MV-4-11 (cell line): ENCODE data around the gene CCNA1.

Experiments used
- DNase-seq: peaks from one replicate; lab custom pipeline; 2025; lab: John Stamatoyannopoulos, UW

Gene CCNA1

GRCh38 chr13:36432106-36432544 lies at the start of gene CCNA1:
CCNA1 (plus strand) TSS chr13:36432495; CDS start chr13:36433057, 562 bp downstream.
- DNase-seq, result peak; percentile 74

- DNase-seq, result no peak
These were observed 46.8 kb upstream of the CCNA1 start for GRCh38 chr13:36385489-36385888.

GRCh38 chr13:36395280-36395679 lies 37.0 kb upstream of the CCNA1 start:
- peak; percentile 83 for DNase-seq

- DNase-seq, result peak; percentile 81
These were observed 27.1 kb upstream of the CCNA1 start for GRCh38 chr13:36405151-36405550.

- no peak for DNase-seq
These were observed 19.6 kb upstream of the CCNA1 start for GRCh38 chr13:36412736-36413135.

- DNase-seq, result no peak
These were observed 19.1 kb upstream of the CCNA1 start for GRCh38 chr13:36413161-36413560.

- DNase-seq, result peak; percentile 93
These were observed 17.8 kb upstream of the CCNA1 start for GRCh38 chr13:36414461-36414860.

- peak; percentile 80 for DNase-seq
These were observed 15.0 kb upstream of the CCNA1 start for GRCh38 chr13:36417331-36417730.

- peak; percentile 99 for DNase-seq
These were observed 14.1 kb upstream of the CCNA1 start for GRCh38 chr13:36418022-36418805.

- DNase-seq, result peak; percentile 84
These were observed 11.8 kb upstream of the CCNA1 start for GRCh38 chr13:36420437-36420891.

GRCh38 chr13:36421447-36421846 lies 10.8 kb upstream of the CCNA1 start:
- peak; percentile 83 for DNase-seq

GRCh38 chr13:36428086-36428485 lies 4.2 kb upstream of the CCNA1 start:
- DNase-seq, result no peak

- DNase-seq, result no peak
These were observed 1.8 kb upstream of the CCNA1 start for GRCh38 chr13:36430247-36431203.

GRCh38 chr13:36431204-36432105 lies 840 bp upstream of the CCNA1 start:
- no peak for DNase-seq

- peak; percentile 74 for DNase-seq
These were observed 4.5 kb downstream of the CCNA1 start for GRCh38 chr13:36436811-36437210.

GRCh38 chr13:36438594-36439483 lies 6.5 kb downstream of the CCNA1 start:
- no peak for DNase-seq

GRCh38 chr13:36445278-36445677 lies 13.0 kb downstream of the CCNA1 start:
- peak; percentile 61 for DNase-seq

GRCh38 chr13:36445891-36446351 lies 13.6 kb downstream of the CCNA1 start:
- DNase-seq, result no peak

GRCh38 chr13:36447501-36447900 lies 15.2 kb downstream of the CCNA1 start:
- no peak for DNase-seq

GRCh38 chr13:36450534-36450933 lies 18.2 kb downstream of the CCNA1 start:
- peak; percentile 14 for DNase-seq
